Stimulated activated CD4-positive, alpha-beta T cell treated with anti-CD3 and anti-CD28 coated beads, Interleukin-2, amount 100 ng/mL, for 4 hours (primary cell): ENCODE measurements around the gene BCL11A.

ENCODE experiments used
- DNase-seq: peaks from one replicate; pipeline ENCODE4 v3.0.0-alpha.2; 2020; ENCODE audit warnings: low read depth

BCL11A gene

DNA sequence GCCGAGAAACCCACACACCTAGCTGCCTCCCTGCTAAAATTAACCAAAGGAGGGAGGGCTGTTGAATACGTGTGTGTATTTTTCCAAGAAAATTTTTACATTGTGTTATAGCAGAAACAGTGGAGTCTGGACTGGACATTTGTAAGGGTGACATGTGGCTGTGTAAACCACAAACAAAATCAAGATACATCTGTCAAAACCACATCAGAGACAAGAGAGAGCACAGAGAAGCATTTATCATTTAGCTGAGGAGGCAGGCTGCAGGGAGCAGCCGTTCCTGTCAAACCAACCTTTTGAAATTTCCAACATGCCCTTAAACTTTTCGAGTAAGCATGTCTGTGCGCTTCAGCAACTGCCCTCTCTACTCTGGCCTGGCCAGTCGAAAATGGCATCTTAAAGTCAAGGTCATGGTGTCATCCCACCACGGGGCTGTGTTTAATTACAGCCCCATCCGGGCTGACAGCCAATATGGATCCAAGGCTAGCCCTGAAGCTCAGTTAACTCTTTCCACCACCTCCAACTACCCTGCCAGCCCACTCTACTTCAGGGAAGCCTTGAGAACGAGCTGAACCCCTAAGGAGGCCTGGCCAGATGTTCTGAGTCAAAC lies 8.4 kb downstream of the BCL11A start:
- DNase-seq: no peak

DNA sequence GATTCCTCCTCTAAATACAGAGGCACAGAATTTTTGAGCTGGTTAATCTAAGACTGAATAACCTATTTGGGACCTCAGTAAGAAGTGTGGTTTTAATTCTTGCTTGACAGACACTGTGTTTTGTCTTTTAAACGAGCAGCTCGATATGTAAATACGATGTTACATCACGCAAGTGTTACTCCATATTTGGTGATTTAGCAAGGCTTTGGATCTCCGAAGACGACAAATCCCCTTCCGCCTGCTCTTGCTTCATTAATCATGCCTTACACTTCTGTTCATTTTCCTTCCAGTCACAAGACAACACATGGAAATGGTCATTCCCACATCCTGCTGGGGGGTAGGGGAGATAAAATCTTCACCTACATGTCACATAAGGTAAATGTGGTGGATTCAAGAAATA lies 9.4 kb downstream of the BCL11A start:
- DNase-seq: no peak

DNA sequence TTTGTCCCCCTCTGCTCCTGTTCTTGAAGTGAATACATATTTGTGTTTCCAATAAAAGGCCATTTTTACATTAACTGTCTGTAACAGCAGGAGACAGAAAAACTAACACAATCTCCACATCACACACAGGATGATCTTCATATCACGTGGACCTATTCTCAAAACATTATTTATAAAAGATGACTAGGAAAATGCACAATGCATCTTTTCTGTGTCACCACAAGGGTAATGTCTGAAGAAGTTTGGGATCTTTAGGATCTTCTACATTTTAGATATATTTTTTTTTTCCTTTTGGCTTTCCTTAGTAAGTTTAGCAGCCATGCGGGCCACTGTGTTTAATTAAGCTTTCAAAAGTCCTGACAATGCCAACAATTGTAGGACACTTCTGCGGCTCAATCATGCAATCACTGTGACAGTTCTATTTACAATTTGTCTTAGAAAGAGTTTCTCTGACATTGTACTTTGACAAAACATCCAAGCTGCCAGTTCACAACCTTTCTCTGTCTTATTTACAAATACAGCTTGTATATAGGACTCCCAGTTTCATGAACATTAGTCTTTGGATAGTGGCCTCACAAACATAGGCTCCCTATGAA lies 12.3 kb downstream of the BCL11A start:
- no peak for DNase-seq

DNA sequence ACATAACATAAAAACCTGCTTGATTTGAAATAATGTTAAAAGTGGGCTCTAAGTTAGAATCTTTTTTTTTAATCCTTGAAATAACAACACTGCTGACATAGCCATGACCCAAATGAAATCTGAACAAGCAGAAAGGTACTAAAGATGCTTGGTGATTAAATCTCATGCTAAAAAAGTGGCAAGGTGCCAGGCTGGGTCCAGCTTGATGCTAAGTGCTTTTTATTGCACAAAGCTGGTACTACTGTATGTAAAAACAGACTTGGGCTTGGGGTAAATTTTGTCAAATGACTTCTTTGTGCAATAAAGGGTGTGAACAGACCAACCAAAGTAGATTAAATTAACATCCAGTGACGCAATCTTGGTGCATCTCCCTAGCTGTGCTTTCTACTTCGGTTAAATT lies 13.4 kb downstream of the BCL11A start:
- DNase-seq: no peak

DNA sequence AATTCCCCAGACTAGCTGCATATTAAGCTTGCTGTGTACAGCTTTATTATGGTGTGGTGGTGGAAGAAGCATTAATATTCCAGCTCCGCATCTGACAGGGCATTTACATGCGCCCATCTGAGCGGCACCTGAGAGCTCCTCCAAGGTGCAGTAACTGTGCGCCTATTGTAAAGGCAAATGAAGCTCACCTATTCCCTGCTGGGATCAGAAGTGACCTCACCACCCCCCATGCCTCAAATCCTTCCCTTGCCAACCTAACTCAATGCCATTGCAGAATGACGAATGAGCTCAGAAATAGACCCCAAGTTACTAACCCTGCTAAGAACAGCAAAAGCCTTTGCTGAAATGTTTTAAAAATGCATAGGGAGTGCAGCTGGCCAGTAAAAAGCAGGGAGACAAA lies 14.3 kb downstream of the BCL11A start:
- no peak for DNase-seq

DNA sequence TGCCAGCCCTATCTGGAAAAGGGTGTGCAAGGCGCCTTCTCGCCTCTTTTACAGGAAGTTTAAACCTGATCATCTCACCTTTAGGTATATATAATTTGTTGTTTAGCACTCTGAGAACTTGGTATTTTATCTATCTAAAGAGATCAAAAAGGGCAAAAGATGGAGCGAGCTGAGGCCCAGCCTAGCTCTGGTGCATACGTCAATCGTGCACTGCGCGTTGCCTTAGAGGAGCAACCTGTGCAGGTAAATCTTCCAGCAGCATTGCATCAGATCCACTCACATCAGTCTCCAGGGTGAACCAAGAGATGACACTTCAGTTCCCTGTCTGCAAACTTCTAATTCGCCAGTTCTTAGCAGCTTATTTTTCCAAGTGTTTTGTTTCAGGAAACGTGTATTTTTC lies 15.4 kb downstream of the BCL11A start:
- DNase-seq: no peak

DNA sequence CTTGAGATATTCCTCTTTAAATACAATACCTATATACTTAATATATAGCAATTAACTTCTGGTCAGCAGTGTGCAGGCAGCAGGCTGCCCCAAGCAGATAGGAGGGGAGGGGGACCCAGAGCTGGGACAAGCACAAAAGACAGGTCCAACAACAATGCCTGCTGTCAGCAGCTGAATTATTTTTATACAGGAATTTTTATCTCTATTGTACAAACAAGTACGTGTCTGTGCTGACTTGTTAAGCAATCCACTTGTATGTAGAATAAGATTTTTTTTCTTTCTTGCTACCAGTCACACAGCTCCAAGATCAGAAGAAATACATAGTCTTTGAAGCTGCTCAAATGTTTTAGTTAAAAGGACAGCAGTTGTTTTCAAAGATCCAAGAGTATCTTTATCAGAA lies 16.7 kb downstream of the BCL11A start:
- DNase-seq: no peak

DNA sequence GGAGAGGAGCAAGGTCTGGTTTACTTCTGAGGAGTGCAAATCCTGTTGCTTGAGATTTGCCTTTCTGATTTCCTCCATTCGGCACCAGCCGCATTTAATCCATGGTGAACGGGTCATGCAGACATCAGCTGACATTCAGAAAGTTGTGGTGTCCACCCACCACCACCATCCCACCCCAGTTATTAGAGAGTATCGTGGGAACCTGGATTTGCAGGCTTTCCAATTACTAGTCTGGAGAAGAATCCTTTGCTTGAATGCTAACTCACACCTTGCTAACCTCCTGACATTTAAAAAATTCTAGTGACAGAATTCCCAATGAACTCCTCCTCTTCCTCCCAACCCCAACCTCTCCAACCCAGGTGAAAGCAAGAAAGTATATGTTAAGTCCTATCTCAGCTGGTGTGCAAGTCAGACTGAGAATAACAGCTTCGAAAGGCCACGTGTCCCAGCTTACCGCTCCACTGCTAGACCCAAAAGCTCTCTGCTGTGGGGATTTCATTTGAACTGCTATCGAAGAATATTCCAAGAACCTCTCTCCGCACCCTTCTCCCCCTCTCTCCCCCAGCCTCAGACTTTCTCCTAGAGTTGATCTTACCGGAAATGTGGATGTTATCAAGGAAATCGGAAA lies 17.7 kb downstream of the BCL11A start:
- DNase-seq: no peak

DNA sequence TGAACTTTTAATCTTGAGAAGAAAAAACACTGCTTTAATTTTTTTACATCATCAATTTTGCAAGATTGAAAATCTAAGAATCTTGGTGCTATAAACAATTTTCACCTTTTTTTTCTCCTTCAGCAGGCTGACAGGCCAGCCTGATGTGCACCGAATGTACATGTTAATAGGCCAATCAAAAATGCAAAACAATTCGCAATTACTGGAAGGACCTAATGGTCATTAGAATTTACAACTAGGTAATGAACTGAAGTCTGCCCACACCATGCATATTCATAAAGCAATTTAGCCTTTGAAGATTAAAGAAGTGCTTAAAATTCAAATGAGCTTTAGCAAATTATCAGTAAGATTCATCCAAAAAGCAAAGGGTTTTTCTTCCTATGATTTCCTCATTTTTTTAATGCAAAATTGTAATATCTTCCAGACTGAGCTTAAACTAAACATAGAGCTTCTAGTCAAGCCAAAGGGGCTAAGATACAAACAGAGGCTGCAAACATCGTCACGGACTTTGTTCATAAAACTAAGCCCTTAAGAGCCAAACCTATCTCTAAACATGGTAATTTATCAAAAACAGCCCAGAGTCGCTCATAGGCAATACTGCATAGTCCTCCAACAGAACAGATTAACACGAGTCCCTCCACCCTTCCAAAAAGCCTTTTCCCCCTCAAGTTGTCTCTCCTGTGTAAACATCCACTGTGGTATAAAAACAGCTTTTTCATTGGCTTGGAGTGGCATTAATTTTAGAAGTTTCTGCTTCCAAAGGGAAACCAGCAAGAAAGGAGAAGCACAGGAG lies 18.4 kb downstream of the BCL11A start:
- no peak for DNase-seq

DNA sequence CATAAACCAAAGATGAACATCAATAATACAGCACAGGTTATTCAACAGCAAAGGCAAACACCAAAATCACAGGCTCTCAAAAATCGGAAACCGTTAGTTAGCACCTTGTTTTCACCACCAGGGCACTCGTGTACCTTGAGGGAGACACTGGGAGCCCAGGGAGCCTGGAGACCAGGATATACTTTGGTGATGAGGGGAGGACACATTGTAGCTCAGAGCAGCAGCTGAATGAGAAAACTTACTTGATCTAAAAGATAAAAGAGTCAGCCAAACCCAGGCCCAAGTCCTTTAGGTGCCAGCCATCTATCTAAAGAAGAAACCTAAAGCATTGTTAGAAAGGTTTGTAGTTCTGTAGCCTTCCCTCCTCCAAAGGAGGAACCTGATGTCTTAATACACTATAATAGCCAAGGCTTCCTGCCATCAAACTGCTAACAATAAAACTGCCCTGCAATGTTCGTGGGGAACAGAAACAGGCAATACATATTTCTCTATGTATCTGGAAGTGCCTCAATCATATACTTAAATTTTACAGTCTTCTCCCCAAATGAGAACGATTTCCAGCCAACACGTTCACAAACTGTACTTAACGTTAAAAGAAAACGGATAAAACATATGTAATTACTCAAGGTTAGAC lies 19.3 kb downstream of the BCL11A start:
- no peak for DNase-seq

DNA sequence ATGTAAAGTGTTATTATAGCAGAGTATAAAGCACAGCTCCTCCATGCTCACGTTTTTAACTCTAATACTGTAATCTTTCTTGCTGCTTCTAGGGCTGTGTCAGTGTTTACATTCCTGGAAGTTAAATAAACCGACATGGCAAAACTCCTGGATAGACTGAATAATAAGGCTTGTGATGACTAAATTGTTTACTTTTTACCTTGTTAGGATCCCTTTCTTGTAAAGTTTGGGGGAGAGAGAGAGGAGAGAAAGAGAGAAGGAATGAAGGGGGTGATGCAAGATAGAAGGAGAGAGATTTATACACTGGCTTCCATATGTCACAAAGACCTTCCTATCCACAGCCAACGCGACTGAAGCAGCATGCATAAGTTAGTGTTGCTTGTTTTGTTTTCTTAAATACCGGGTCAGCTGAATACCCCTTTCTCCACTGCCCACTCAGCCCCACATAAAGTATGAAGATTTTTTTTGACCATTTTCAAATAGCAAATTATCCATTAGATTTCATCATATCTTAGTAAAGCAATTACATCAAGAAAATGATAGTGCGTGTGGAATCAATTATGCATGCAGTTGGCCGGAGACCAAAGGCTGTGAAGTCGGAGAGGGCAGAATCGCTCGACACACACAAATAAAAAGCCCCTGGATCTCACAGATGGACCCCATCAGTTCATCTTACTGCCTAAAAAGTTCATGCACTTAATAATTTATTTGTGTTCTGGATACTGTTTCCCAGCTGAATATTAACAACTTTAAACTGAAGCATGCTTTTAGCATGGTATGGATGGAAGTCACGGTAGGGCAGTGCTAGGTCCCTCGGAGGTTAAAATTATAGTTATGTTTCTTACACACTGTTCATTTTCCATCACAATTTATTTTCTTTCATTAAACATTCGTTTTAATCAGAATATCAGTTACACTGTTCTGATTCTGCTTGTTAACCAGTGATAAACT lies 20.1 kb downstream of the BCL11A start:
- no peak for DNase-seq

DNA sequence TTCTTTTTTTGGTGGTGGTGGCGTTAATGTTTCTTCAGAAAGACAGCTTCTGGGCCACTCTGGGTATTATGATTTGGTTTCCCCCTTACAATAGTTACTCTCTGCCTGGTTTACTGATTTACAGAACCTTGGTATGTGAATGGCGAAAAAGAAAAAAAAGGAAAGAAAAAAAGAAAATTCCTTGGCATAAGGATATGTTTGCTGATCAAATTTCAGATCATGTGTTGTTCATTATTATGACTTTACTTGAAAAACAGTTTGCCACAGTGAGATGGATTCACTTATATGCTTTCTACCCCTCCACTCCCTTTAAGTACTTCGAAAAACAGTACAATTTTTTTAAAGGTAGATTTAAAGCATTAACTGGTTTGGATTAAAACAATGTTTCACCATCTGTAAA lies 21.0 kb downstream of the BCL11A start:
- no peak for DNase-seq

DNA sequence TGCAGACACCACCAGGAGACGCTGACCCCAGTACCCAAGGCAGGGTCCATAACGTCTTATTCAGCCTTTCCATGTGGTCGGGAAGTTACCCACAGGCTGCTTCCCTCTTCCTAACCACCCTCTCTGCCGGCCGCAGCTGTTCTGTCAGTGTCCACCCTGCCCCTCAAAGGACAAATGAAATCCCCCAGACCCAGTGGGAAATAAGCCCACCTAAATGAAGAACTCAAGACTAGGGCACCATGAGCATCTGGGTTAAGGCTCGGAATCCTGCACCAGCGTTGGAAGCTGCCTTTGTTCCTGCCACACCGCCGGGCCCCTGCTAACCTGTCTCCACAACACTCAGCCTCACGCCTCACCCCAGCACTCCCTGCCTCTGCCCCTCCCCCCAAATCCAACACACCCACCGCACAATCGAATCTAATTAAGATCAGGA lies 21.7 kb downstream of the BCL11A start:
- DNase-seq: no peak

DNA sequence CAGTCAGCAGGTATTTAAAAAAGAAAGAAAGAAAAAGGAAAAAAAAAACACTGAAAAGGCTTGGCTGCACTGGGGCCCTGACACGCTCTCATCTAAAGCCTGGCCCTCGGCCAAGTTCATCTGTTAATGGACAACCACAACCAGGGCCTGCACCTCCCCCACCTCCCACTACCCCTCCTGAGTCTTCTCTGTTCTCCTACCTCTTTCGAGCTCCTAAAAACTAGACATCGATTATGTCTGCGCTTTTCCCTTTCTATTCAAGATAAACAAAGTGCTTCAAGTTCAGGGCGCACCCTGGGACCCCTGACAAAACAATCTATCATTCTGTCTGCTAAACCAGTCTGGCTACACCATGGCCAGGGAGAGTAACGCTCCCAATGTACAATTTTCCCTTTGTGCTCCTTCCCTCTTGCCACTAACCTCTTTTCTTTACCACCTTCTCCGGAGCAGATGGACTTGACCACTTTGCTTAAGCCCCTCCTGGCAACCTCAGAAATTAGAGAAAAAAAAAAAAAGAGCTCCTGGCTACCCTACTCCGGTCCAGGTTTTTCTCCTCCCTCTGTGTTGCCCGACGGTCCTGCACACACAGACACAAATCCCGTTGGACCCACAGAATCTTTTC lies 22.7 kb downstream of the BCL11A start:
- DNase-seq: no peak

DNA sequence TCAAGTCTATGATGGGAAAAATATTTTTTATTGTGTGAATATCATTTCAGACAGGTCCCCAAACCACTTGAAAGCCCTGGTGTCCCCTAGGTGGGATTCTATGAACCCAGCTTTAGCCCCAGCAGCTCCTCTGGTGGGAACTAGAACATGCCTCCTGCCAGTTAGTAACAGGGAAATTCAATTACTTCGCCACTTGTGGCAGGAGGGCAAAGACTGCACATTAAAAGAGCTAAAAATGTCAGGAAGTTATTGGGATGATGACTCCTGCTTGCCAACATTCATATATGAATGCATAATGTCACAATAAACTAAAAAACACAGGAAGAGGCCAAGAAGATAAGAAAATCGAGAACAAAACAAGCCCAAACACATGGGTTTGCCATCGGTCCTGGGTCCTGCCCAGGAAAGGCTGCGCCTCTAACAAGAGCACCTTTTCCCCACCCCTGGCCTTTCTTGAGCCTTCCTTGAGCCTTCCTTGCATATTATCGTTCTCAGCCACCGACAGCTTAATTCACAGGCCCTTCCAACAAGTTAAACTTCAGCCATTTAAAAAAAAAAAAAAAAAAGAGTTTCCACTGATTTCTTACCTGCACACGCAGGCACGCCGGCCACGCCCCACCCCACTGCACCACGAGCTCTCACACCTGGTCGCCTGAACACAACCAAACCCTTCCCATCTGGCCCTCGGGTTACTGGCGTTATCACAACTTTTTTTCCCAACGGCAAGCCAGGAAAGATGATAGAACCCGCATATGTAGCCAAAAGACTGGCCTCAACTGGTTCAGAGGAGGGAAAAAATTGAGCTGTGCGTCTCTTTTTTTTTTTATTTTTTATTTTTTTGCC lies 23.4 kb downstream of the BCL11A start:
- DNase-seq: no peak

DNA sequence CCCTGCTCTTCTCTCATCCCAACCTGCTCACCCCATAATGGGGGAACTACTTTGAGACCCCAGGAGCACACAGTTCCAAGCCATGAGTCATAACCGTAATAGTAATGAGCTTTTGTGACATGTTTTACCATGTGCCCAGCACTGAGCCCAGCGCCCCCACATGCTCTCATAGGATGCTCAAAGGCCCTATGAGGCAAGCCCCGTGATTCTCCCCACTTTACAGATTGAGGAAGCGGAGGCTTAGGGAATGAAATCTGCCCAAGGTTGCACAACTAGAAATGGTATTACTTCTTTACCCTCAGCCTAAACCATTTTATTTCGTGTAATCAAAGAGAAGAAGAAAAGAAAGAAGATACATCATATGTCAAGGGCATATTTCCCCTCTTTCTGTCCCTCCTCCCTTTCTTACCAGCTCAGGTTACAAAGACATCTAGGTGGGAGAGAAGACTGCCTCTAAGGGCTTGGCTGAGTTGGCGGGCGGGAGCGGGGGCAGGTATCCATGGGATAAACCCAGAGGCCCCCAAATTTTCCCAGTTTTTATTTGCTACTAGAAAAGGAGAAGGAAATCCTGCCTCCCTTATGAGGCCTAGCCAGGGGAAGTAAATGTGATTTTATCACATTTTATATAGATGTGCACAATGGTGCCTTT lies 24.2 kb downstream of the BCL11A start:
- DNase-seq: no peak

DNA sequence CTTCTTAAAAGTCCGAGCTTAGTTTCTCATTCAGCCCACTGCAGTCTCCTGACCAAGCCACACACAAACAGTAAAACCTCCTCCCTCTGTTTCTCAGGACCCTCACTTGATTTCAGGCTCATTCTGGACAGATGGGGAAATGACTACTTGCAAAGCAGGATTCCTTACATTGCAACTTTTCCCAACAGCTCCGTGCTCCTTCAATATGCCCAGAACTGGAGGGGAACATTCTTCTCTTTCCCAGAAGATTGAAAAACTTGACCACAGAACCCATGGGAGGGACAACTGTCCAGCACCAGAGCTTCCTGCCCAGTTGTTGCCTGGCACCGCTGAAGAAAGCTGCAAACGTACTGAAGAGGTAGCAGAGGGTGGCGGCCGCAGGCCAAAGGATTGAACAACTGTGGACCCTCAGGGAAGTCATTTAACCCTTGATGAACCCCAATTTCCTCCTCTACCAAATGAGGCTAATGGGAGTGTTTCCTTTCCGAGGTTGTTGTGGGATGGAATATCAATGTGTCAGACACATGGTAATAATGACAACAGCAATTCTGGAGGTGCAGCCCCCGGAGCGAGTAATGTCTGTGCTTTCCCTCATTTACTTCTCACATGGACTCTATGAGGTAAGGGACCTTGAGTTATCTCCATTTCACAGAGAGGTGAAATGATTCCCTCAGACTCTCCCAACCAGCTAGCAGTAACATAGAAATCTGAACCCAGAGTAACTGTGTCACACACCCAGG lies 25.0 kb downstream of the BCL11A start:
- DNase-seq: no peak

DNA sequence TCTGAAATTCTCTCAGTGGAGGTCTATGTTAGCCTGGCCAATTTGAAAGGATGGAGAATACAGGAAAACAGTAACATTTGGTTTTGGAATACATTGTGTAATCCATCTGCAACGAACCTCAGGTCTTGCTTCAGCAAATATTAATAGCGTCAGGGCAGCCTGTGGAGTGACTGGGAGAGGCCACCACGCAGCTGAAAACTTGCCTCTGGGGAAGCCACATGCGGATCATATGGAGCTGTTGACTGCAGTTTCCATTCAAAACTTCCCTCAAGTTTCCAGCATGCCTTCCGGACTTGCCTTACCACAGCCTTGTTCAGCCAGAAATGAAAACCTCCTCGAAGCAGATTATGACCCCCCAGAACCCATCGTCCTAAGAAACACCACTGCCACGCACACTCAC lies 25.7 kb downstream of the BCL11A start:
- no peak for DNase-seq

DNA sequence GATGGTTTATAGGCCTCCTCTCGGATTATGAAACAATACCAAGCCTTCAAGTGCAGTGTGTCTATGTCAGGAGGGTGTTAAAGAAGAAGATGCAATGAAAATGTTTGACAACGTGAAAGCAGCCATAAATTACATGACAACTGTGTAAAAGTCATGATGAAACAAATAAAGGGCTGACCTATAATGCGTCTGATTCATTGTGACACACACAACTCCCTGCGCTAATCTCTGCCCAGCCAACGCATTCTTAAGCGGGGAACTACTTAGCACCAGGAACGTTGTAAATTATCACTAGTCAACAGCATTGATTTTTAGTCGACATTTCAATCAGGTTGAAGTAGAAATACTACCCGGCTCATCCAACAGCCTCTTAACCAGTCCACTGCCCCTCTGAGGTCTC lies 26.8 kb downstream of the BCL11A start:
- no peak for DNase-seq
